GM21786 (cell line): Measurements from ENCODE around the gene WRAP53.

Source experiments
- ATAC-seq: cut with Tn5 transposase; IDR thresholded peaks from one replicate; pipeline ENCODE4 v1.9.1; 2021; ENCODE audit not compliant: unreplicated experiment

The WRAP53 gene

DNA sequence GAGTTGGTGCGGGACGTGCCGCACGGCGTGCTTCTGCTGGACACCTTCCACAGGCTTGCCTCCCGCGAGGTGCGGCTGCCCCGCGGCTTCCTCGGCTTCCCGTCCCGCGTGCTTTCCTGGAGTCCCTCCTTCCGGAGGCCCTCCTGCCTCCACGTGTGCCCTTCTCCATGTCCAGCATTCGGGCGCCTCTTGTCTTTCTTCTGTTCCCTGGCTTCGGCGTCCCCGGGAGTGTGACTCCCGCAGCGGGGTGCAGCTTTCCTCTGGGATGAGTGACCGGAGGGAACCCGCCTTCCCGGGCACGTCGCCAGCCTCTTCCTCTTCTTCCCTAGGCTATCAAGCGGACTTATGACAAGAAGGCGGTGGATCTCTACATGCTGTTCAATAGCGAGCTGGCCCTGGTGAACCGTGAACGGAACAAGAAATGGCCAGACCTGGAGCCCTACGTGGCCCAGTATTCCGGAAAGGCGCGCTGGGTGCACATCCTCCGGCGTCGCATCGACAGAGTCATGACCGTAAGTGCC is 52.3 kb downstream of the WRAP53 start:
- no peak for ATAC-seq

DNA sequence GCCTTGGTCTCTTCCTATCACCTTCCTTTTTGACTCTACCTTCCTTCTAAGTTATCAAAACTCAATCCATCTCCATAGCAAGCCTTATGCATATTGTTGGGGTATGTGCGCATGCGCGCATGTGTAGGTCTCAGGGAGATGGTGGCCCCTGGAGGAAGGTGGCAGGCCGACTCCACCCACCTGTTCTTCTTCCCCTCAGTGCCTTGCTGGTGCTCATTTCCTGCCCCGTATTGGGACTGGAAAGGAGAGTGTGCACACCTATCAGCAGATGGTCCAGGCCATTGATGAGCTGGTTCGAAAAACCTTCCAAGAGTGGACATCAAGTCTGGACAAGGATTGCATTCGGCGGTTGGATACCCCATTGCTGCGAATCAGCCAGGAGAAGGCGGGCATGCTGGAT is 54.5 kb downstream of the WRAP53 start:
- no peak for ATAC-seq

DNA sequence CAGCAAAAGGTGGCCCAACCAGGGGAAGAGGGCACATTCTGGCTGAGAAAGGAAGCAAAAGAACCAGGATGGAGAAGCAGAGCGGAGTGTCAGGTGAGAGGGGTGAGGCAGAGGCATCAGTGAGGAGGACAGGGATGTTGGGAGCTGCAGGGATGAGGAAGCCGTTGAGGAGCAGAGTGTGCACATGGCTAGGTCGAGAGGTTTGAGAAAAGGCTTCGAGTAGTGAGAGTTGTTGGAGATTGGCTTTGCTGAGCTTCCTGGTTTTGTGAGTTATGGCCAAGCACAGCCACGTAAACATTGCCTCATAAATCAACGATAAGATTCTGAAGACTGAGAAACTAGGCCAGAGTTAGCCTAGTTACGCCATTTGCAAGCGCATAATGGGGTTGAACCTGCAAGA is 56.1 kb downstream of the WRAP53 start:
- no peak for ATAC-seq

DNA sequence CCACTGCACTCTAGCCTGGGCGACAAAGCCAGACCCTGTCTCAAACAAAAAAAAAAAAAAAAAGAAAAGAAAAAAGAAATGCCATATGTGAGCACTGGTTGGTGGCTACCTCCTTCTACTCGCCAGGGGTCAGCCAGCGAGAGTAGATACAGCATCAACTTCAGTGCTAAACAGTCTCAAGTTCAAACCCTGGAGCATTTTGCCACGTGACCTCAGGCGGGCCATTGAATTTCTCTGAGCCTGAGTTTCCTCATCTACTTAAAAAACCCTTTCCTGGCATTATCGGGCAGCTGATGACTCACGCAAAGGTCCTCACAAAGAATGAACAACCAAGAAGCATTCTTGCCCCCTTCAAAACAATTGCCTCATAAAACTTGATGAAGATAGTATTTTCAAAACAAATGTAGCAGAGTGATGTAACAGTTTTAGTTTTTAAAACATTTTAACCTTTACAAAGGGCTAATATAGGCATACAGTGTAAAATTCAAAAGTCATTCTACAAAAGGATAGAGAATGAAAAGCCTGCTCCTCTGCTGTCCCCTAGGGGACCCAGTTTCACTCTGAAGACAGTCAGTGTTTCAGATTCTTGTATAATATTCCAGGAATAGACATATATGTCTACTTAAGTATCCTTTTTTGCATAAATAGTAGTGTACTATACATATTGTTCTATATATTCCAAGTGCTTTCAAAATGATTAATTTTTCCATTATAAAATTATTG is 57.6 kb downstream of the WRAP53 start:
- no peak for ATAC-seq

DNA sequence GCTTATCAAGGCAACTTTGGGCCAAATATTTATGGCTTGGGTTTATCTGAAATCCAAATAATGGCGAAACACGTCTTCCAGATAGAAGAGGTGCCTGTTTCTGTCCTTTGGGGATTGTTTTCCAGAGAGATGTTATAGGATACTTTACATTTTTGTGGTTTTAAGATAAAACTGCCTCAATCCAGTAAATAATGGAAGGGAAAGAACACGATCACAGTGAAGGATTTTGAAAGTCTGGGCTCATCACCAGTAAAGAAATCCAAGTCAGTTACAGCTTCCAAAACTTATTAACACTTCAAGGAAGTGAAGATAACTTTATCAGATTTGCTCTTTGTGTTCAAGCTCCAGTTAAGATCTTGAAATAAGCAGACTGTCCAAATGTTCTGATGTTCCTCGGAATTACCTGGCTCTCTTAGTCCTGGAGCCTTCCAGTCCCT is 59.4 kb downstream of the WRAP53 start:
- ATAC-seq: no peak

DNA sequence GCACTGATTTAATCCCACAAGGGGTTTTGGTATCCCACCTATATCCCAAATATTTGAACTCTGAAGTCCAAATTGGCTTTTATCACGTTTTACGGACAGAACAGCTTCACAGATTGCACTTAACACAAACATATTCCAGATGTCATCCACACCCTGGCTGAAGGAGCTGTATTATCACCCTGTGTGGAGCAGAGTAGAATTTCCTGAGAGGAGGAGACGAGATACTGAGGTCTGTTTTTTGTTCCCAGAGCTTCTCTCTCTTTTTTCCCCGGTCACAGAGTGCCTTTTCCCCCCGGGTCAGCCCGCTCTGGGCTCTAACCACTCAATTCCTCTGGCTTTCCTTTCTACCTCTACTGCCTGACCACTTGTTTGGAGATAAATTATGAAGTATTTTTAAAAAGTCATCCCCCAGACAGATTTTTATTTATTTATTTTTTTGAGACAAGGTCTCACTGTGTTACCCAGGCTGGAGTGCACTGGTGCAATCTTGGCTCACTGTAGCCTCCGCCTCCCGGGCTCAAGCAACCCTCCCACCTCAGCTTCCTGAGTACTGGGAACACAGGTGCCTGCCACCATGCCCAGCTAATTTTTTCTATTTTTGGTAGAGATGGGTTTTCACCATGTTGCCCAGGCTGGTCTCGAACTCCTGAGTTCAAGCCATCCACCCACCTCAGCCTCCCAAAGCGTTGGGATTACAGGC is 59.9 kb downstream of the WRAP53 start:
- no peak for ATAC-seq

DNA sequence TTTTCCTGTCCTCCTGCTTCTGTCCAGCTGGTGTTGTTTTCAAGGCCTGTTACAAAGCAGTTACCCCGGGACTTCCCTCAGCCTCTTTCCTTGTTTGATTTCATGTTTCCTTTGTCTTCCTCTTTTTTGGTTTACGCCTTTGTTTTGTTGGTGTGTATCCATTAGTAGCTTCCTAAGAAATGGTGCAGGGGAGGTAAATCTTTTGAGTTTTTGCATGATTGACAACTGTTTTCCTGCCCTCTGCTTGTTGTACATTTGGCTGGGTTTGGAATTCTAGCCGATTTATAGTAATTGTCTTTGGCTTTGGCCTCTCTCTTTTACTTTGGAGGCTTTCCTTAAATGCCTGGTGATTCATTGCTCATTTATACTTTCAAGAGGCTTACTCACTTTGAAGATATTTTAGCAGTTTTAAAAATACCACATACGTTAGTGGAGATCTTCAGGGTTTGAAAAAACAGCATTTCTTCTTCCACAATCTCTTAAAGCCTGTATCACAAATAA is 62.1 kb downstream of the WRAP53 start:
- ATAC-seq: no peak
